22Rv1 (cell line): ENCODE measurements around the gene FIGNL2.

Experiments used
- H3K27ac ChIP-seq: fragments of 450-650 bp; 2 replicates; pipeline ENCODE4 v1.5.1; 2017
- ZFX ChIP-seq: fragments of 450-650 bp; IDR thresholded peaks from 2 replicates; pipeline ENCODE4 v1.6.1; 2017; ENCODE audit warnings: antibody characterized with exemption, borderline replicate concordance
- TF ChIP-seq, protein P1 (sequence below): fragments of 450-650 bp; IDR thresholded peaks from 2 replicates; pipeline ENCODE4 v1.5.1; 2017; ENCODE audit warnings: mild to moderate bottlenecking

The FIGNL2 gene

DNA sequence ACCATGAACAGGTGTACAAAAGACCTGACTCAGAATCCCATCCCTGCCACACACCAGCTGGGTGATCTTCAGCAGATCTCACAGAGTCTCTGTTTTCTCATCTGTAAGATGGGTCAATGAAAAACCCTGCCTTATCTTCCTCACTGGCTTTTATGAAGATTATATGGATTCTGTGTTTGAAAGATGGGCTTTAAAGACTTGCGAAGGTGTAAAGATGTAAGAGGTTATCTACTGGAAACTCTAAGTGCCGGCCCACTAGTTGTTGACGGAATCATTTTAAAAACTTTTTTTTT lies 24.1 kb upstream of the FIGNL2 start:
- H3K27ac ChIP-seq = no peak overlapping the region
- TF ChIP-seq, protein P1, sequence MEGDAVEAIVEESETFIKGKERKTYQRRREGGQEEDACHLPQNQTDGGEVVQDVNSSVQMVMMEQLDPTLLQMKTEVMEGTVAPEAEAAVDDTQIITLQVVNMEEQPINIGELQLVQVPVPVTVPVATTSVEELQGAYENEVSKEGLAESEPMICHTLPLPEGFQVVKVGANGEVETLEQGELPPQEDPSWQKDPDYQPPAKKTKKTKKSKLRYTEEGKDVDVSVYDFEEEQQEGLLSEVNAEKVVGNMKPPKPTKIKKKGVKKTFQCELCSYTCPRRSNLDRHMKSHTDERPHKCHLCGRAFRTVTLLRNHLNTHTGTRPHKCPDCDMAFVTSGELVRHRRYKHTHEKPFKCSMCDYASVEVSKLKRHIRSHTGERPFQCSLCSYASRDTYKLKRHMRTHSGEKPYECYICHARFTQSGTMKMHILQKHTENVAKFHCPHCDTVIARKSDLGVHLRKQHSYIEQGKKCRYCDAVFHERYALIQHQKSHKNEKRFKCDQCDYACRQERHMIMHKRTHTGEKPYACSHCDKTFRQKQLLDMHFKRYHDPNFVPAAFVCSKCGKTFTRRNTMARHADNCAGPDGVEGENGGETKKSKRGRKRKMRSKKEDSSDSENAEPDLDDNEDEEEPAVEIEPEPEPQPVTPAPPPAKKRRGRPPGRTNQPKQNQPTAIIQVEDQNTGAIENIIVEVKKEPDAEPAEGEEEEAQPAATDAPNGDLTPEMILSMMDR = no peak
- no peak for TF ChIP-seq ZFX

DNA sequence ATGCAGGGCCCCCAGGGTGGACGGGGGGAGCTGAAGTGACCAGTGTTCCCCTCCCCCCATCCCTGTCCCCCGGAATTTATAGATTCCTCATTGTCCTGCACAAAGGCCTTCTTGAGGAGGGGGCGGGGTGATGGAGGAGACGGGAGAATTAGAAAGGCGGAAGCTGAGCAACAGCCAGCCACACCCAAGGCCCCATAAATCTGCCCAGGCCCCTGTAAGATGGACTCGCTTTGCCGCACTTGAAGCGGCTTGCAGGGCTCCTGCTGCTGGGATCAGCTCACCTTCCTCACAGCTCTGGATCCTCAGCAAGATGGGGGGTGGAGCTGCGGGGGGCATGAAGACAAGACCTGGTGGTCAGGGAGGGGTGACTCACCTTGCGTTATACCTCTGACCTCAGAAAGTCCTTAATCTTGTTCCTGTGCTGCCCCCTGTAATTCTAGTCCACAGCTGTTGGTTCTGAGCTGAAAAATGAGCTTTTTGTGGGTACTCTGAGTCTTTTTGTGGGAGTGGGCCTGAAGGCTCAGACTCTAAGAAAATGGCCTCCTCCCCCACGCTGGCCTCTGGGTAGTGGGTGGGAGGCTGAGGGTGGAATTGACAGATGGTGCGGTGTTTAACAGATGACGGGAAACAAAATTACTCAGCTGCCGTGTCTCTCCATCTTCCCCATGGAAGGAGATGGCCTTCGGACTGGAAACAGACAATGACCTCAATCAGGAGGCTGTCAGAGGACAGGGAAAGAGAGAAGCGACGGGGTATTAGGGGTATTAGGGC lies 23.6 kb upstream of the FIGNL2 start:
- TF ChIP-seq, protein P1 = no peak
- TF ChIP-seq ZFX = no peak
- H3K27ac ChIP-seq = no peak overlapping the region

DNA sequence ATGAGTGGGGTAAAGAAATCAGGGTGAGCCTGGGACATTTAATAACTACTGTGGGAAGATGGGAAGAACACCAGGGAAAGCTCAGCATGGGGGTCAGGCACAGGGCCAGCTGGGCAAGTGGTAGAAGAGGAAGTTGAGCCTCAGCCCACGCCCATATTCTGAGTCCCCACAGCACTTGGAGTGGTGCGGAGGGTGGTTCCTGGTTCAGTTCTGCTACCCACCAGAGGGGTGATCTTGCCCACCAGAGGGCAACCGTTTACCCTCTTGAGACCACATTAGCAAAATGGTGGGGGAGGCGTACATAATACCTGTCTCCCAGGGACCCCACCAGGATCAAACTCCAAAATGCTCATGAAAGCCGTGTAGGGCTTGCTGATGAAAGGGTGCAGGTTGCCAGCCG lies 22.6 kb upstream of the FIGNL2 start:
- no peak overlapping the region for H3K27ac ChIP-seq
- TF ChIP-seq, protein P1 = no peak

DNA sequence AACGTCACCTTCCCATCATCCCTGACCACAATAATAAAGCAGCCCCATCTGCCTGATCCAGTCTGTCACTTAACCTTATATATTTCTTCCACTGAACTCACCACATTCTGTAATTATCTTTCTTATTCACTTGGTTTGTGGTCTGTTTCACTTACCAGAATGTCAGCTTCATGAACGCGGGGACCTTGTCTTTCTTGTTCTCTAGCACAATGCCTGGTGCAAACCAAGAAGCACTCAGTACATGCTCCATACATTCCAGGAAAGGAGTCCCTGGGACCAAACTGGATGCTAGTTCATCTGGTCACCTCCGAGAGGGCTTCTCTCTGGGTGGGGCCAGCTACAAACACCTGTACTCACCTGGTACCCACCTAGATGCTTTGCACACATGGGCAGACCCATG lies 22.0 kb upstream of the FIGNL2 start:
- TF ChIP-seq ZFX = no peak
- TF ChIP-seq, protein P1 = no peak

DNA sequence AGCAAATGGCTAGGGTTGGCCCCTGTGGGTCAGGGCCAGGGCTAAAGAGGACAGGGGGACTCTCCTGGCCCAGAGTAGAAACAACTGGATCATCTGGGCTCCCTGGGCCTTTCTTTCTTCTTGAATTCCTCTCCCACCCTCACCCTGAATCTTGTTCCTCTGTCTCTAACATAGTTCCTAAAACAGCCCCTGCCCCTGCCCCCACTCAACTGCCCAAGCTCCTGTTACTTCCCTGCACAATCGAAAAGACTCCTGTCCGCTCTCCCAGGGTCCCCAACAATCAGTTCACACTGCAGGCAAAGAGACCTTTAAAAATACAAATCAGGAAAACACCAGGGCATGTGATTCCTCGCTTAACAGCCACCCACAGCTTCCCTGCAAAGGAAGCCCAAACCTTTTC lies 21.4 kb upstream of the FIGNL2 start:
- no peak overlapping the region for H3K27ac ChIP-seq
- TF ChIP-seq ZFX = no peak
- TF ChIP-seq, protein P1 = no peak

More for the DNA sequence above, 22.0 kb upstream of the FIGNL2 start:
- H3K27ac ChIP-seq = no peak overlapping the region

DNA sequence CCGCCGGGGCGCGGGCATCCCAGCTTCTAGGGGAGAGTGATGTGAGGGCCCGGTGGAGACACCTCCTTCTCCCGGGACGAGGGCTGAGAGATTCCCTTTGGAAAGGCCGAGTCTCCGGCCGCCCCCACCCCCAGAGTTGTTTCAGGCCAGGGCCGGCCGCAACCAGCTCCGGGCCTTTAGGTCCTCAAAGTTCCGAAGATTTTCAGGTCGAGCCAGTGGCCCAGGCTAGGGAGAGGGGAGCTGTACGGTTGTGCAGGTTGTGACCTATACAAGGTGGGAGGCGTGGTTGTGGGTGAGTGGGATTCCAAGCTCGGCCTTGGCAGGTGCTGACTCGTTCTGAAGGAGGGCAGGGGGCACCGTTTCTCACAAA lies 21.0 kb upstream of the FIGNL2 start:
- no peak for TF ChIP-seq ZFX
- TF ChIP-seq, protein P1 = no peak
- H3K27ac ChIP-seq = no peak overlapping the region

DNA sequence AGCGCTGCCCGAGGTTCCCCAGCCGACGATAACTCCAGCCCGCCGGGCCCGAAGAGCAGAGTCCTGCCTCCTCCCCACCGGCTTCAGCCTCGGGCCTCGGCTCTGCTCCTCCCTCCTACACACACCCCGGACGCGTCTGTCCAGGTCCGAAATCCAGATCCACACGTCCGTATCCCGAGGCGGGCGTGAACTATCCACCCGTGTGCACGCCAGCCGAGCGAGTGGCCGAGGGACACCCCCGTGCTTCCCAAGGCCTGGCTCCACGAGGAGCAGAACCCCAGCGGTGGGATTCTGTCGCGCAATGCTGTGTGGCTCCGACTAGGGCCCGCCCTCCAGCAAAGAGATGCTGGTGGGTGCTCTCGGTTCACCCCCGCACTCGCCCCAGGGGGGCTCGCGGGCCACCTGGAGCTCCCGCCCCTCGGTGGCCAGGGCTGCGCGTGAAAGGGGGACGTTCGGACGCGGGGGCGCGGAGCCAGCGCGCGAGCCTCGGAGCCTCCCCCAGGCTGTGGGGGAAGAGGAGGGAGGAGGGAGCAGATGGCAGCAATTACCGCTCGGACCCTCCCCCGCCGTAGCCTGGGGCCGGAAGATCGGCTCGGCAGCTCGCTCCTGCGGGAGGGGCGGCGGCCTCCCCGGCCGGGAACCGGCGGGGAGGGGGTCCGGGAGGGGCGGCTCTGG lies 20.4 kb upstream of the FIGNL2 start:
- H3K27ac ChIP-seq = no peak overlapping the region
- TF ChIP-seq ZFX = no peak
- TF ChIP-seq, protein P1 = no peak
